KMS-11 (cell line): Measurements from ENCODE around the gene CACUL1.
"Not testable (repeated sequence)": the region's sequence is repeated elsewhere in the genome, so short reads cannot be mapped to it uniquely, and the experiment has no call there.

Source experiments
- H2AFZ ChIP-seq: fragments of 200-600 bp; sonication (generic); 2 replicates; pipeline ENCODE4 v1.6.1; 2016; ENCODE audit warnings: antibody characterized with exemption, mixed run types, low read depth
- H3K27ac ChIP-seq: fragments of 200-600 bp; sonication (generic); 2 replicates; pipeline ENCODE4 v1.6.1; 2016; ENCODE audit warnings: mild to moderate bottlenecking, mixed run types
- H3K27me3 ChIP-seq: fragments of 200-600 bp; sonication (generic); 2 replicates; pipeline ENCODE4 v1.6.1; 2017; ENCODE audit warnings: mild to moderate bottlenecking, low read depth, mixed run types, moderate library complexity; ENCODE audit not compliant: insufficient read depth
- H3K36me3 ChIP-seq: fragments of 200-600 bp; sonication (generic); 2 replicates; pipeline ENCODE4 v1.6.1; 2017; ENCODE audit warnings: mild to moderate bottlenecking, mixed run types; ENCODE audit not compliant: insufficient read depth
- H3K4me1 ChIP-seq: fragments of 200-600 bp; sonication (generic); 2 replicates; pipeline ENCODE4 v1.6.1; 2016; ENCODE audit warnings: mild to moderate bottlenecking, low read depth, mixed run types; ENCODE audit not compliant: poor library complexity, severe bottlenecking
- H3K4me2 ChIP-seq: fragments of 200-600 bp; sonication (generic); 2 replicates; pipeline ENCODE4 v1.7.0; 2016; ENCODE audit warnings: mild to moderate bottlenecking, mixed run types
- H3K4me3 ChIP-seq: fragments of 200-600 bp; sonication (generic); IDR thresholded peaks from 2 replicates; pipeline ENCODE4 v1.6.1; 2017; ENCODE audit warnings: low read depth, low read length, mixed read lengths; ENCODE audit not compliant: insufficient read depth
- H3K79me2 ChIP-seq: fragments of 200-600 bp; sonication (generic); 2 replicates; pipeline ENCODE4 v1.6.1; 2016; ENCODE audit warnings: low read depth, mixed run types; ENCODE audit not compliant: insufficient read depth
- H3K9ac ChIP-seq: fragments of 200-600 bp; sonication (generic); 2 replicates; pipeline ENCODE4 v1.6.1; 2016; ENCODE audit warnings: mild to moderate bottlenecking, mixed run types
- H4K20me1 ChIP-seq: fragments of 200-600 bp; sonication (generic); 2 replicates; pipeline ENCODE4 v1.6.1; 2016; ENCODE audit warnings: mild to moderate bottlenecking, mixed run types; ENCODE audit not compliant: insufficient read depth
- CTCF ChIP-seq: fragments of 200-600 bp; sonication (generic); conservative IDR thresholded peaks from 2 replicates; pipeline ENCODE4 v1.6.1; 2017; ENCODE audit warnings: low read depth, mild to moderate bottlenecking, antibody characterized with exemption, low read length, moderate library complexity, mixed read lengths

The CACUL1 gene

GRCh38 chr10:118751265-118751664 lies 3.5 kb downstream of the CACUL1 start:
- no peak overlapping the region for H3K9ac ChIP-seq
- peaks cover 26% of the 10 kb centered on the region for H3K4me1 ChIP-seq
- no peaks in the 10 kb centered on the region for H3K27me3 ChIP-seq
- TF ChIP-seq CTCF, result no peak
- no peak overlapping the region for H2AFZ ChIP-seq
- no peak overlapping the region for H3K4me2 ChIP-seq
- H3K36me3 ChIP-seq, result no peaks in the 10 kb centered on the region
- H4K20me1 ChIP-seq, result 0 out of 2 replicates have a peak, but pooled peaks cover 3% of the 10 kb centered on the region
- H3K4me3 ChIP-seq, result no peak overlapping the region
- peaks cover 83% of the 10 kb centered on the region for H3K79me2 ChIP-seq
- H3K27ac ChIP-seq, result no peak overlapping the region

- Histone ChIP-seq H3K4me1 (peaks cover 13% of the 10 kb centered on the region), H4K20me1 (0 out of 2 replicates have a peak, but pooled peaks cover 3% of the 10 kb centered on the region), H2AFZ (no peak overlapping the region), H3K4me2 (no peak overlapping the region), H3K4me3 (no peak overlapping the region), H3K27me3 (no peaks in the 10 kb centered on the region), H3K27ac (no peak overlapping the region), H3K79me2 (peaks cover 98% of the 10 kb centered on the region), H3K36me3 (no peaks in the 10 kb centered on the region), H3K9ac (no peak overlapping the region)
- no peak for TF ChIP-seq CTCF
These were observed 6.7 kb downstream of the CACUL1 start for GRCh38 chr10:118748041-118748440.

- no peak overlapping the region for H2AFZ ChIP-seq
- H3K4me2 ChIP-seq, result no peak overlapping the region
- H3K9ac ChIP-seq, result no peak overlapping the region
- no peaks in the 10 kb centered on the region for H3K36me3 ChIP-seq
- TF ChIP-seq CTCF, result no peak
- H4K20me1 ChIP-seq, result peaks cover 3% of the 10 kb centered on the region; the same call in 1 of the 2 replicates
- H3K27me3 ChIP-seq, result no peaks in the 10 kb centered on the region
- H3K4me1 ChIP-seq, result no peaks in the 10 kb centered on the region
- H3K4me3 ChIP-seq, result no peak overlapping the region
- peaks cover 97% of the 10 kb centered on the region for H3K79me2 ChIP-seq
- no peak overlapping the region for H3K27ac ChIP-seq
These were observed 8.5 kb downstream of the CACUL1 start for GRCh38 chr10:118746246-118746645.

- Histone ChIP-seq H3K36me3 (no peaks in the 10 kb centered on the region), H3K4me3 (no peak overlapping the region), H3K4me2 (no peak overlapping the region), H3K79me2 (peaks cover 96% of the 10 kb centered on the region), H3K27ac (no peak overlapping the region), H4K20me1 (peaks cover 3% of the 10 kb centered on the region; the same call in 1 of the 2 replicates), H3K9ac (no peak overlapping the region), H3K27me3 (no peaks in the 10 kb centered on the region), H3K4me1 (no peaks in the 10 kb centered on the region), H2AFZ (no peak overlapping the region)
- no peak for TF ChIP-seq CTCF
These were observed 9.7 kb downstream of the CACUL1 start for GRCh38 chr10:118745056-118745455.

- H3K9ac ChIP-seq, H3K4me2 ChIP-seq, H4K20me1 ChIP-seq: not testable (repeated sequence)
These were observed 10.3 kb downstream of the CACUL1 start for GRCh38 chr10:118744346-118744918.

More at GRCh38 chr10:118744346-118744918, 10.3 kb downstream of the CACUL1 start:
- not testable (repeated sequence) for H2AFZ ChIP-seq, H3K36me3 ChIP-seq, H3K27me3 ChIP-seq, H3K4me3 ChIP-seq, H3K4me1 ChIP-seq, H3K27ac ChIP-seq
- H3K79me2 ChIP-seq, result peaks cover 96% of the 10 kb centered on the region
